NCI-H526 treated with DMSO at 0.1 percent for 48 hours (cell line): ENCODE data around the gene DCTN3.

ENCODE experiments used
- DNase-seq: peaks from one replicate; lab custom pipeline; 2025; lab: John Stamatoyannopoulos, UW

Gene DCTN3

GRCh38 chr9:34573599-34574325 is 46.5 kb downstream of the DCTN3 start:
- no peak for DNase-seq

- DNase-seq, result no peak
Observed at GRCh38 chr9:34572628-34573027, 47.7 kb downstream of the DCTN3 start.

GRCh38 chr9:34572092-34572491 is 48.2 kb downstream of the DCTN3 start:
- DNase-seq, result no peak

DNA sequence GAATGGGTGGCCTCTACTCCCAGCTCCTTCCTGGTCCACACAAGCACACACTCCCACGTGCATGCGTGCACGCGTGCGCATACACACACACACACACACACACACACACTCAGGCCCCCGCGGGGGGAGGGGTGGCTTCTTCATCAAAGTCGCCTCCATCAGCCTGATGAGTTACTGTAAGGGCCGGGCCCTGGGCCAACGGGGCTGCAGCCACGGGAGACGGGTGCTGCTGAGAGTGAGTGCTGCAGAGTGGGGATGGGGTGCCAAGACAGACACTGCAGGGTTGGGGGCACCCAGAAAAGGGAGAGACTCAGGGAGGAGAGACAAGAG is 48.8 kb downstream of the DCTN3 start:
- no peak for DNase-seq

GRCh38 chr9:34570809-34571480 is 49.4 kb downstream of the DCTN3 start:
- DNase-seq, result no peak

GRCh38 chr9:34570376-34570775 is 49.9 kb downstream of the DCTN3 start:
- no peak for DNase-seq

GRCh38 chr9:34568774-34569173 is 51.5 kb downstream of the DCTN3 start:
- no peak for DNase-seq

GRCh38 chr9:34568133-34568532 is 52.2 kb downstream of the DCTN3 start:
- no peak for DNase-seq

DNA sequence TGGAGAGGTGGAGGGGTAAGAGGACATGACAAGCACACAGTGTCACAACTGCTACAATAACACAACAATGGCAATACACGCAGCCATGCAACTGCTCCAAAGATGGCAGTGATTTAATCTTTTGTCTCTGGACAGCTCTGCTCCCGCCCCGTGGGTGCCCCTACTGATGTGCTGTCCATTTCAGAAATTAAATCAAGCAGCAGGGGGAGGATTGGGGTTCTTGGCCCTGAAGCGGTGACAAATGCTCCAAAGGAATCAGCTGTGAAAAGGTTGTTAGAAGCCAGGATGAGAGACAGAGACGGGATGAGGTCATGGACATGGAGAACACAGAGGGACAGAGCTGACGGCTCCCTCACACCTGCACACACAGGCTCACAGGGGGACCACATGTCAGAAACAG is 53.3 kb downstream of the DCTN3 start:
- DNase-seq, result no peak

- no peak for DNase-seq
Observed at GRCh38 chr9:34566322-34566721, 54.0 kb downstream of the DCTN3 start.

DNA sequence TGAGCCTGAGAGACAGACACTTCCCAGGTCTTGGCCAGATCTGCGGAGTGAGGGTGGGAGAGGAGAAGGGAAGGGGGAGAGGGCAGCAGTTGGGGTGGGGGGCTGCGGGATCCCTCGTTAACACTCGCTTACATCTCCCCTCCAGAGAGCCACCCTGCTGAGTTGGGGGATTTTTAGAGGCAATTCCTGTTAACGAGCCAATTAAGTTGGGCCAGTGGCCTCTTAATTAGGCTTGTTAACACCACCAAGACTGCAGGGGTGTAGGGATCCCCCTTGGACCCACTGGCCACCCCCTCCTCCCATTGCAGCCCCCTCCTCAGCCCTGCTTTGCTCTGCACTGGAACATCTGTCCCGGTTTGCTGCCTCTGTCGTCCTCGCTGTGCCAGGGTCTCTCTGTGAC is 54.4 kb downstream of the DCTN3 start:
- no peak for DNase-seq

DNA sequence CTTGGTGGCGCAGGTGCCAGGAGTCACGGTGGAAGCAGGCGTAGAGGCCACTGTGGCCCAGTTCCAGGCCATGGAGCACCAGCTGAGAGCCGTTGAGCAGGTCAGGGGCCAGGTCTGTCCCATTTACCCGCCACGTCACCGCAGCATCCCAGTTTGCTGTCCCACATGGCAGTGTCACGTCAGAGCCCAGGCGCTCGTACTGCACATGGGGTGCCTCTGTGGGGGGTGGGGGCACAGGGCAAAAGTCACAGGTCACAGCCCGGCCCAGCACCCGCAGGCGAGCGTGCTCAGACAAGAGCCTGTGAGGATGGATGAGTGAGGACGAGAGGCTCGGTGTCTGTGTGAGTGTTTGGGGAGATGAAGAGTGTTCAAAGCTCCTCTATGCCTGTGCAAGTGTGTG is 55.7 kb downstream of the DCTN3 start:
- DNase-seq, result no peak
